ENCODE results near the gene SLC17A7.

The SLC17A7 gene

DNA sequence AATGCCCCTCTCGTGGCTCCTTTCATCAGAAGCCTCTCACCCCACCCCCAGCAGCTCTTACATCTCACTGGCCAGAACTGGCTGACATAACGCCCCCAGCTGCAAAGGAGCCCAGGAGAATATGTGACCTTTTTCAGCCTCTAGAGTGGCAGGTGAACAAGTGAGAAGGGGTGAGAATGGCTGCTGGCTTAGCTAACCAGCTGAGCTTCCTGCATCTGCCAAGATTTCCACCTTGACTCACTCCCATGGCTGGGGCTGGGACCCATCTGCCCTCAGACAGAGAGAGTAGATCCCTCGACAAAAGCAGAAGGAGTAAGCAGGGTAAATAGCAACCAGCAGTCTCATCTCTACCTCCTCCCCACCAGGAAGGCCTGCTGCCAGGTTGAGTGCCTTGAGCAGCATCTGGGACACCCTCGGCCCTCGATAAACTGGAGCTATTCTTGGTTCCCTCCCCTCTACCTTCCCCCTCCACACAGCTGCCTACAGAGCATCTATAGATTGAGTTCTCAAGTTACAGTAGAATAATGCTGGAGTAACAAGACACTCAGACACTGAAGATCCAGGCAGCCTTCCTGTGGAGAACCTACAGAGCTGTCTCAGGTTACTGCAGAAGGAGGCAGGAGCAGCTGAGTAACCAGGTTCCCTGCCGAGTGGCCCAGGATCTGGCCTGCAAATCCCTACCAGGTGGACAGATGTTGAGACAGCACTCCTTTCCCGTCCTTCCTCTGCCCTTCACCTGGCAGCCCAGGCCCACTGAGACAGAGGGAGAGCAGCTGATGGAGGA lies 37.7 kb downstream of the SLC17A7 start:
- no peak for DNase-seq

DNA sequence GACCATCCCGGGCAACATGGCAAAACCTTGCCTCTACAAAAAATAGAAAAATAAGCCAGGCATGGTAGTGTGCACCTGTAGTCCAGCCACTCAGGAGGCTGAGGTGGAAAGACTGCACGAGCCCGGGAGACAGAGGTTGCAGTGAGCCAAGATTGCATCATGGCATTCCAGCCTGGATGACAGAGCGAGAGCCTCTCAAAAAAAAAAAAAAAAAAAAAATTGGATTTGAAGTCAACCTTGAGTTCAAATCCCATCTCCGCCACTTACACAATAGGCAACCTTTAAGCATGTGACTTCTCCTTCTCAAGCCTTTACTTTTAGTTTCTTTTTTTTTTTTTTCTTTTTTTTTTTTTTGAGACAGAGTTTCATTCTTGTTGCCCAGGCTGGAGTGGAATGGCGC lies 41.3 kb downstream of the SLC17A7 start:
- no peak for DNase-seq

DNA sequence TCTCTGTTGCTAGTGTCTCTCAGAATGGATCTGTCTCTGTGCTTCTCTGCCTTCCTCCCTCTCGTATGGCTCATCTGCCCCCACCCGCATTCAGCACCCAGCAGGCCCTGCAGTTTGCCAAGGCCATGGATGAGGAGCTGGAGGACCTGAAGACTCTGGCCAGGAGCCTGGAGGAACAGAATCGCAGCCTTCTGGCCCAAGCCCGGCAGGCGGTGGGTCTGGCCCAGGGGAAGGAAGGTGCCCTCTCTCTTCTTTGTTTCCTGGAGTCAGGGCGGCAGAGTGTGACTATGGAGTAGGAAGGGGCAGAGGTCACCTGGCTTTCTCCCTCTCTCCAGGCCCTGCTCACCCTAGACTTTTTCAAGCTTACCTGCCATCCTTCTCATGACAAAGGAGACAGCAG lies 42.4 kb downstream of the SLC17A7 start:
- DNase-seq: no peak

- no peak for DNase-seq
Measured at GRCh38 chr19:49398001-49398615, 43.2 kb downstream of the SLC17A7 start.

- no peak for DNase-seq
Measured at GRCh38 chr19:49396738-49397505, 44.4 kb downstream of the SLC17A7 start.

GRCh38 chr19:49395581-49396407 lies 45.5 kb downstream of the SLC17A7 start:
- no peak for DNase-seq

- DNase-seq: no peak
Measured at GRCh38 chr19:49393881-49394280, 47.4 kb downstream of the SLC17A7 start.

- DNase-seq: peak; percentile 79
Measured at GRCh38 chr19:49391581-49392399, 49.5 kb downstream of the SLC17A7 start.

DNA sequence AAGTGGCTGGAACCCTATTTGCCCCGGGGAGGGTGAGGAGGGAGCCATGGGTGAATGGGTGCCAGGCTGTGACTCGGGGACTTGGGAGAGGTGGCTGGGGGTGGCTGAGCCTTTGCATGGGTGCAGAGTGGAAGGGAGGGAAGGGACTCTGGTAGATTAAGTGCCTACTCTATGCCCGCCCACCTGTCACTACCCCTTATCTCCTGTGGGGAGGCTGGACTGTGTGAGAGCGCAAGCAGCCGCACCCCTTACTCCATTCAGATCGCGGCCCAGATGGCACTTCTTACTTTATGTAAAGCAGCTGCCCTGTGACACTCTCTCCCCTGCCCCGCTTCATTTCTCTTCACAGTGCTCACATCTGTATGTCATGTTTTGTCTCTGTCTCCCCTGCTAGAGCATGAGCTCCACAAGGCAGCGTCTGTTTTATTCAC lies 50.4 kb downstream of the SLC17A7 start:
- DNase-seq: no peak

- no peak for DNase-seq
Measured at GRCh38 chr19:49390131-49390928, 51.0 kb downstream of the SLC17A7 start.

DNA sequence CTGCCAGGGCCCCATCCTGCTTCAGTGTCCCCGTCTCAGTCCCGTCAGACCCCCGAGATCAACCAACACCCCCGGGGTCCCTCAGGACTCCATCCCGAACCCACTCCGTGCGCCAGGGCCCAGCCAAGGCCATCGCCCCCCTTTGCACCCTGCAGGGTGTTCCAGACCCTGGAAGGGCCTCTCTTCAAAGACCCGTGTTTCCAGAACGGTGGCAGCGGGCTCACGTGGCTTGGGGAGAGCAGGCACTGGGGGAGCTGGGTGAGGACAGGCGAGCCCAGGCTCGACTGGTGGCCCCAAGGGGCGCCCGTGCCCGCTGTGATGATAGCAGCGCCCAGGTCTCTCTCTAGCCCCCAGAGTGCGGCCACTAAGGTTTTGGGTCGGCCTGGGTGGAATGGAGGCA lies 51.9 kb downstream of the SLC17A7 start:
- no peak for DNase-seq

GRCh38 chr19:49387936-49388372 lies 53.4 kb downstream of the SLC17A7 start, which contains the start of gene KASH5:
KASH5 (plus strand) TSS chr19:49388249; CDS start chr19:49390884, 2,635 bp downstream.
- DNase-seq: peak; percentile 64

- DNase-seq: no peak
Measured at GRCh38 chr19:49383599-49383998, 57.7 kb downstream of the SLC17A7 start.

- DNase-seq: no peak
Measured at GRCh38 chr19:49382639-49383038, 58.7 kb downstream of the SLC17A7 start.

DNA sequence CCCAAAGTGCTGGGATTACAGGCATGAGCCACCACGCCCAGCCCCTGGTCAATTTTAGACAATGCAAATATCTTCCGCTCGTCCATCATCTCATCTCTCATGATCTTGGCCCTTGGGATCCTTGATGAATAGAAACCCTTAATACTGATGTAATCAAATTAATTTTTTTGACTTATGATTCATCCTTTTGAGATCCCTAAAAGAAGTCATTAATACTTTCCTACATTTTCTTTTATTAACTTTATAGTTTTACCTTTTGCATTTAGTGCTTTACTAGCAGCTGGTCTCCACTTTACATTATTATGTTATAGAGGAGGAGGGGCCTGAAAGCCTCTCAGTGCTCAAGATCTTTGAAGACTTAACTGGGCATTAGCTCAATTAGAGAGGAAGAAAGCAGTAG lies 60.9 kb downstream of the SLC17A7 start:
- DNase-seq: no peak

Data from activated CD4-positive, alpha-beta T cell treated with anti-CD3 and anti-CD28 coated beads, Interleukin-2, amount 50 U/mL, for 16 hours (primary cell).